Ishikawa (cell line): ENCODE results near the gene MIEN1.

Source experiments
- CEBPB ChIP-seq: IDR thresholded peaks from 2 replicates; pipeline ENCODE4 v1.6.1; 2012
- CREB1 ChIP-seq: IDR thresholded peaks from 2 replicates; pipeline ENCODE4 v1.6.1; 2012; ENCODE audit warnings: low read depth
- EGR1 ChIP-seq: IDR thresholded peaks from 2 replicates; pipeline ENCODE4 v1.6.1; 2012
- EP300 ChIP-seq: IDR thresholded peaks from 2 replicates; pipeline ENCODE4 v1.6.1; 2012; ENCODE audit warnings: borderline replicate concordance
- FOXM1 ChIP-seq: IDR thresholded peaks from 2 replicates; pipeline ENCODE4 v1.6.1; 2012; ENCODE audit warnings: low read depth, borderline replicate concordance
- MAX ChIP-seq: IDR thresholded peaks from 2 replicates; pipeline ENCODE4 v1.6.1; 2012
- NFIC ChIP-seq: IDR thresholded peaks from 2 replicates; pipeline ENCODE4 v1.6.1; 2012
- RAD21 ChIP-seq: IDR thresholded peaks from 2 replicates; pipeline ENCODE4 v1.6.1; 2012; ENCODE audit warnings: low read depth
- REST ChIP-seq: IDR thresholded peaks from 2 replicates; pipeline ENCODE4 v1.6.1; 2012; ENCODE audit warnings: low read depth, mild to moderate bottlenecking
- TAF1 ChIP-seq: IDR thresholded peaks from 2 replicates; pipeline ENCODE4 v1.6.1; 2012; ENCODE audit warnings: low read depth, mild to moderate bottlenecking
- TCF12 ChIP-seq: IDR thresholded peaks from 2 replicates; pipeline ENCODE4 v1.6.1; 2012; ENCODE audit warnings: low read depth
- TEAD4 ChIP-seq: IDR thresholded peaks from 2 replicates; pipeline ENCODE4 v1.6.1; 2012
- USF1 ChIP-seq: IDR thresholded peaks from 2 replicates; pipeline ENCODE4 v1.6.1; 2012
- YY1 ChIP-seq: IDR thresholded peaks from 2 replicates; pipeline ENCODE4 v1.6.1; 2012; ENCODE audit warnings: low read depth
- ZBTB7A ChIP-seq: IDR thresholded peaks from 2 replicates; pipeline ENCODE4 v1.6.1; 2012; ENCODE audit warnings: low read depth

MIEN1 gene

GRCh38 chr17:39679521-39680192, 50.7 kb downstream of the MIEN1 start:
- TF ChIP-seq CREB1 (no peak), EGR1 (no peak), MAX (no peak), REST (no peak), TEAD4 (no peak), RAD21 (no peak), NFIC (no peak), TCF12 (no peak), YY1 (no peak), USF1 (no peak), ZBTB7A (no peak), TAF1 (no peak), EP300 (no peak), CEBPB (no peak), FOXM1 (no peak)
